GM18951 (cell line): ENCODE measurements around the gene B3GALNT1.

Experiments used
- POLR2A ChIP-seq: IDR thresholded peaks from 4 replicates; pipeline ENCODE4 v1.6.1; 2011; ENCODE audit warnings: mild to moderate bottlenecking; ENCODE audit not compliant: insufficient read length, insufficient read depth; ENCODE audit errors: extremely low read depth
- in situ Hi-C: fragments of 300-500 bp; cut with MboI; formaldehyde crosslinking; loops from one replicate; pipeline ENCODE4 v1.12.0; 2022; ENCODE audit warnings: low sequenced_read_pairs, mixed read lengths, inconsistent platforms; ENCODE audit not compliant: unreplicated experiment

B3GALNT1 gene, protein sequence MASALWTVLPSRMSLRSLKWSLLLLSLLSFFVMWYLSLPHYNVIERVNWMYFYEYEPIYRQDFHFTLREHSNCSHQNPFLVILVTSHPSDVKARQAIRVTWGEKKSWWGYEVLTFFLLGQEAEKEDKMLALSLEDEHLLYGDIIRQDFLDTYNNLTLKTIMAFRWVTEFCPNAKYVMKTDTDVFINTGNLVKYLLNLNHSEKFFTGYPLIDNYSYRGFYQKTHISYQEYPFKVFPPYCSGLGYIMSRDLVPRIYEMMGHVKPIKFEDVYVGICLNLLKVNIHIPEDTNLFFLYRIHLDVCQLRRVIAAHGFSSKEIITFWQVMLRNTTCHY

DNA sequence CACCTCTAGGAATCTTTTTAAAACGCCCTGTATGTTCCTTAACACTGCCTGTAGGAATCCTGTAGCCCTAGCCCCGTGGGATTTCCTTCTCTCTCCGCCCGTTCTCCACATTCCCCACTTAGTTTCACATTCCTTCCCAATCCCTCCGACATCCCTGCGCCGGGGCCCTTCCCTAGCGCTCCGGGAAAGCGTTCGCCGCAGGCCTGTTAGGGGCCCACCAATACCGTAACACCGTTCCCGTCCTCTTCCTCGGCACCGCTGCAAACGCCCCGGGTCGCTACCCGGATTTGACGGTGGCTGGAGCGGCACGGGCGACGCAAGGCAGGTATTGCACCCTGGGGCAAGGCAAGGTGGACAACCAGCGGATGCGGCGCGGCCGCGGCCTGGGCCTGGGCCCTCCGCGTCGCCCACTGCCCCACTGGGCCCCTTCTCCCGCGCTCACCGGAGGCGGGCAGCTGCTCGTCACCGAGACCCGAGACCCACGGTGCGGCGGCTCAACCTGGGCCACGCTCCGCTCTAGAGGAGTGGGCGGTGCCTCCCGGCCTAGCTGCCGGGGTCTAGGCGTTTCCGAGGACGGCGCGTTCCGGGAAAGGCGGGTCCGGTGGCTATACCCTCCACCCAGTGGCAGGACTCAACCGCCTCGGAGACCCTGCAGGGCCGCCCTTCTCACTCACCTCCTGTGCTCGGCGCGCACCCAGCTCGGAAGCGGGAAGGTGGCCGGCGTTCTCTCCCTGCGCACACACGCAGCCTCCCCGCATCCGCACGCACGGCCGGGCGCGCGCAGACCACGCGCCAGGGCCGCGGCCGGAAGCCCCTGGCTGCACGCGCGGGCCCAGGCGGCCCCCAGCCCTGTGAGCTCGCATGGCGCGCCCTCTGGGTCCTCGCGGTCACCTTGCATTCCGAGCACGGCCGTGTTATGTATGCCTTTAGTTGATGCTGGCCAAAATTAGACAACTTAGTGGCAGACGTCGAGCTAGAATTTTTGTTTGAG lies at the start of gene B3GALNT1:
B3GALNT1 (minus strand) TSS at position 789 of the 991 bp plus-strand sequence. CDS start 18,595 bp downstream, outside the sequence.
- peak; percentile 56 for TF ChIP-seq POLR2A
- in situ Hi-C loops = no loop called here

DNA sequence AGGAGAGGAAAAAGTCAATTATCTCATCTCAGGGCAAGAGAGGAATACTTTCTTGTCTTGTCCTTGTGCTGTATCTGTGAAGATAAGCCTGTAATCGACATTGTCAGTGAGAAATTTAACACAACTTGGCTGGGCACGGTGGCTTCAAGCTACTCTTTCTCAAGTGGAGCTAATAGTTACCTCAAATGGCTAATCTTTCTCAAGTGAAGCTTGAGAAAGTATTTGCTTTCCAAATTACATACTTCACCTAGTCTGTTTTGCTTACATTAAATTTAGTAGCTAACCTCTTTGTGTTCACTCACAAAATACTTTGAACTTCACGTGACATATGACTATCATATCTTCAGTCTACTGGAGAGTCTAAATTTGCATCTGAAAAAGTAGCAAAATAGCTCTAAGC lies 48.3 kb upstream of the B3GALNT1 start:
- TF ChIP-seq POLR2A = no peak
- in situ Hi-C loops = no loop called here

DNA sequence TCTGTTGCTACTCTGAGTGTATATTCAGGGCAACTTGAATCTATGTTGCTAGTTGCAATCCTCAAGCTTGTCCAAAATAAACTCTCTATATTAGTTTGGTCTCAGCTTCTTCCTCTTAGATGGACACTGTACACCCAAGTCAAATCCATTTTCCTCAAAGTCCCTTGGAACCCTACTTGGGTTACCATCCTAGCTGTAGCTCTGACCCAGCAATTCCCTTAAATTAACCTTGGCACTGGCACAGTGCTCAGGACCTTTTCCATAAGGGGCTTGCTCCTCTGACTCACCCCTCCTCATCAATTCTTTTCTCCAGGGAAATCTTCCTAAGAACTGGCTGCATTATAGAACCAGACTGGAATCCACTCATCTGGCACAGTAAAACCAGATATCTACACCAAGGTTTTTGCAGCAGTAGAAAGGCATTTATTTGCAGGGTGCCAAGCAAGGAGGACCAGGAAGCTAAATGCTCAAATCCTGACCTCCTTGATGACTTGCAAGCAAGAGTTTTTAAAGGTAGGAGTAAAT lies 44.9 kb upstream of the B3GALNT1 start:
- TF ChIP-seq POLR2A = no peak
- in situ Hi-C loops = no loop called here

DNA sequence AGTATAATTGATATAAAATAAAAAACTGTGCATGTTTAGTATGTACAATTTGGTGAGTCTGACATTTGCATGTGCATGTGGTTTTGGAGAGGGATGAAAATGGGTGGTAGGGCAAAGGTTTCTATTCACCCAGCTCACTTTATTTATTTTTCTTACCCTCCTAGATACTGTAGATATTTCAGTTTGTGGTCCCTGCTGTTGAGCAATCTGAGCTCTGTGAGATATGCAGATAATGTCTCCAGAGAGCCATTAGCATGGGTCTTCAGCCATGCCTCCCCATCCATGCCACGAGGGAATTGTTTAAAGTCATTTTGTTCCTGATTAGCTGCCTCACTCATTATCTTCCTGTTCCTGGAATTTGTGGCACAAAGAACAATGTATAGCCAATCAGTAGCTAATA lies 44.4 kb upstream of the B3GALNT1 start:
- in situ Hi-C loops = no loop called here
- no peak for TF ChIP-seq POLR2A

DNA sequence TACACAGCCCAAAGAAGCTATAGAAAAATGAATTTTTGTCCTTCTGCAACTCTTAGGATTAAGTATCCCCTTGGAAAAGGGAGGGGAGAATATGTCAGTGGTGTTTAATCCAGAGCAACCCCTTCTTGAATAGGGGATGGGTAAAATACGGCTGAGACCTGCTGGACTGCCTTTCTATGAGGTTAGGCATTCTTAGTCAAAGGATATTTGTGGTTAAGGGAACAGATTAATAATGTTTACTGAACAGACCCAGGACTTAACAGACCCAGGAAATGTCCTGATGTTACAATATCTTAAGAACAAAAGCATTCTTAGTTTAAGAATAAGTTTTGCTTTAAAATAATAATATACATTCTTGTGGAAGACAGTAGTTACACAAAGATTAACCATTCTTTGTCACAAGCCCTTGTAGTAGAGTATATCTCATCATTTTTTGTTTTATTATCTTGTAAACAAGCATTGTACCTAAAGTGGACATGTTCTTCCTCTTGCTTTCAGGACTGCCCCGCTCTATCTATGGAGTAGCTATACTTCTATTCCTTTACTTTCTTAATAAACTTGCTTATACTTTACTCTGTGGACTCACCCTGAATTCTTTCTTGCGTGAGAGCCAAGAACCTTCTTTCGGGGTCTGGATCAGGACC lies 43.8 kb upstream of the B3GALNT1 start:
- in situ Hi-C loops = no loop called here

DNA sequence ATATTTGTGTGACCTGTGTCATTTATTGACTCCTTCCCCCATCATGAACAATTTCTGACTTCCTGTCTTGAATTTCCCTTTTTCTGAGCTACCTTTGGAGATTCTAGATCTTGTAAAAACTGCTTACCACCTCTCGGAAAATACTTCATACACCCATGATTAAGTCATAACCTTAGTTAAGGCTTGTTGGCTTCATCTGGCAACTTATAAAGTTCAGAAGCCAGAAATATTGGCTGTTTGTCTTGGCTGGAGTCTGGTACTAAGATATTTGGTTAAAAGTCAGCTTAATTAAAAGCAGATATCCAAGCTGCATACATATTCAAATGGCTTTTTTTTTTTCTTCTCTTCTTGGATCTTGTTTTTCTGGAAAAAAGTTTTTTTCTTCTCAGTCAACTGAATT lies 37.3 kb upstream of the B3GALNT1 start:
- in situ Hi-C loops = no loop called here
- no peak for TF ChIP-seq POLR2A

More for the DNA sequence above, 43.8 kb upstream of the B3GALNT1 start:
- TF ChIP-seq POLR2A = no peak

DNA sequence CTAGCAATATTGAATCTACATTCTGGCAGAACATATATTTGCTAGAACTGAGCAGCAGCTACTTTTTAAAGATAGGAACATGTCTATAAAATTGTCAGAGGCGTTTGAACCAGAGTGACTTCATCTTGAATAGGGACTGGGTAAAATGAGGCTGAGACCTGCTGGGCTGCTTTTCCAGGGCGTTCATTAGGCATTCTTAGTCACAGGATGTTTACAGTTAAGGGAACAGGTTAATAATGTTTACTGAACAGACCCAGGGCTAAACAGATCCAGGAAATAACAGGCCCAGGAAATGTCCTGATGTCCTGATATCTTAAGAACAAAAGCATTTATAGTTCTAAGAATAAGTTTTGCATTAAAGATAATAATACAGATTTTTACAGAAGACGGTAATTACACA lies 34.5 kb upstream of the B3GALNT1 start:
- in situ Hi-C loops = no loop called here
- no peak for TF ChIP-seq POLR2A

DNA sequence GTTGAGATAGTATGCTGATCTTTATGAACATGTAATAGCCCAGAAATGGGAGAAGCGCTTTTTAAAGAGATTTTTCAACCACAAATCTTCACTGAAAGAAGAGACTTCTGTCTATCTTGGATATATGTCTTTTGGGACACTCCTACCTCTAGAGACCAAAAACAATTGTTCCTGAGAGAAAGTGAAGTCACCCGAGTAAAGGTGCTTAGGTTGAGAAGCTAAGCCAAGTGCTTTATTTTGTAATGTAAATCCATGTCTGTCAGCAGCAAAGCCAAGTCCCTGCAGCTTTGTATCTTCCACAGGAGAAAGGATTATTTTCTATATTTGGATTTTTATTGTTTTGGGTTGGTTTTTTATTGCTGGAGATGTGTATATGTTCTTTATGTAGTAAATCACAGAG lies 32.1 kb upstream of the B3GALNT1 start:
- no peak for TF ChIP-seq POLR2A
- in situ Hi-C loops = no loop called here

DNA sequence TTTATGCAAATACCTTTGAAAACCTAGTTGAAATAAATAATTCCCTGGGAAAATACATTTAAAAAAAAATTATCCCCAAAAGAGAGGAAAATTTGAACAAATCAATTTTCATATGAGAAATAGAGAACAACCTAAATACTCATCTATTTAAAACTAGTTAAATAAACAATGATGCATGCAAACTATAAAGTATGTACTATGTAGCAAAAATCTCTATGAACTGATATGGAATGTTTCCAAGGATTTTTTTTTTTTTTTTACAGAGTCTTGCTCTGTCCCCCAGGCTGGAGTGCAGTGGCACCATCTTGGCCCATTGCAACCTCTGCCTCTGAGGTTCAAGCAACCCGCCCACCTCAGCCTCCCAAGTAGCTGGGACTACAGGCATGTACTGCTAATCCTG lies 27.2 kb upstream of the B3GALNT1 start:
- no peak for TF ChIP-seq POLR2A
- in situ Hi-C loops = no loop called here

DNA sequence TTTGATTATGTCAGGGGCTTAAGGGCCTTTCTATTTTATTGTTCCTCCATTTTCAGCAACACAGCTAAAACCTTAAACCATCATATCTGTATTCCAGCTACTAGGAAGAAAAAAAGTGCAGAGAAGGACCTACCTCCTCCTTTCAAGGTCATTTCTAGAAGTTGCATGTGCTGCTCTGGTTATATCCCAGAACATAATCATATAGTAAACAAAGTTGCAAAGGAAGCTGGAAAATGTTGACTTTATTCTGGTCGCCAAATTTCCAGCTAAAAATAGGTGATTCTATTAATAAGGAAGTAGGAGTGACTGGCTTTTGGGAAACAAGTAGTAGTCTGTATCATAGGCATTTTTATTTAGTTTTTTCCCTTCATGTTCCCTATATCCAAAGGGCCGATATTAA lies 21.3 kb upstream of the B3GALNT1 start:
- TF ChIP-seq POLR2A = no peak
- in situ Hi-C loops = no loop called here

DNA sequence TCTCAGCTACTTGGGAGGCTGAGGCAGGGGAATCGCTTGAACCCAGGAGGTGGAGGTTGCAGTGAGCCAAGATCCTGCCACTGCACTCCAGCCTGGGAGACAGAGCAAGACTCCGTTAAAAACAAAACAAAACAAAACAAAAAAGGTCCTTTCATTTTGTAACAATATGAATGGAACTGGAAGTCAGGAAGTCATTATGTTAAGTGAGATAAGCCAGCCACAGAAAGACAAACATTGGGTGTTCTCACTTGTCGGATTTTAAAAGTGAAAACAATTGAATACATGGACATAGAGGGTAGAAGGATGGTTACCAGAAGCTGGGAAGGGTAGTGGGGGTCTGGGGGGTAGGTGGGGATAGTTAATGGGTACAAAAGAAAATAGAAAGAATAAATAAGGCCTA lies 12.5 kb upstream of the B3GALNT1 start:
- in situ Hi-C loops = no loop called here
- TF ChIP-seq POLR2A = no peak

DNA sequence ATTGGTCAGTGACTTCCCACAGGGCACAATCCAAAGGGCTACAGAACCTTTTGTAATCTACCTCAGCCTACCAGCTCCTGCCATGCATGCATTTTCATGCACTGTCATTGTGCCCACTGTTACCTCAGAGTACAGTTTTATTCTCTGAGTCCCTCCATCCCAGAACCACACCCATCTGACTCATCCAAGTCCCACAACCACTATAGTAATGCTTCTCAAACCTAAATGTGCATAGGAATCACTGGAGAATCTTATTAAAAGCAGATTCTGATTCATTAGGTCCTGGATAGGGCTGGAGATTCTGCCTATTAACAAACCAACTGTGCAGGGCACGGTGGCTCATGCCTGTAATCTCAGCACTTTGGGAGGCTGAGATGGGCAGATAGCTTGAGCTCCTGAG lies 3.7 kb upstream of the B3GALNT1 start:
- TF ChIP-seq POLR2A = no peak
- in situ Hi-C loops = no loop called here

DNA sequence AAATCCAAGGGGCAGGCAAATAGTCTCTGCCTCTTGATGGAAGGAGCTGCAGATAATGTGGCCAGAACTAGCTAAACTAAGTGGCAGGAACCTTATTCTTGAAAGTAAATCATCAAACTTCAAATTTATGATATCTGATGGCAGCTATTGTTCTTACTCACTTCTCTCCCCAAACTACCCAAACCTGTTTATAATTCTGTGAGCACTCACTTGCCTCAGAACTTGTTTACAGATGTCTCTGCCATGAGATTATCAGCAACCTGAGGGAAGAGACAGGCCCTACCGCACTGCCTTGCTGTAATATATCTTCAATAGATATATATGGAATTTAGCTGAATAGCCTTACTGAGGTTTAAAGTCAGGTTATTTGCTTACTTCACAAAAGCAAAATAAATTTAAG lies 2.2 kb upstream of the B3GALNT1 start:
- no peak for TF ChIP-seq POLR2A
- in situ Hi-C loops = no loop called here
